H9 (cell line): ENCODE measurements around the gene COTL1. TPM values are rescaled to one million over a fixed set of nuclear protein-coding genes. Genes with fewer than 3 reads are reported as not detected.

ENCODE experiments used
- DNase-seq: peaks from one replicate; pipeline ENCODE4 v3.0.0-alpha.2; 2017
- H2AFZ ChIP-seq: one replicate; pipeline ENCODE4 v1.6.1; 2013; ENCODE audit warnings: mild to moderate bottlenecking, low read length, control low read depth, moderate library complexity
- H2AK5ac ChIP-seq: 2 replicates; pipeline ENCODE4 v1.6.1; 2013; ENCODE audit warnings: low read length, control low read depth, mixed read lengths; ENCODE audit not compliant: insufficient read length
- H2BK120ac ChIP-seq: one replicate; pipeline ENCODE4 v1.6.1; 2013; ENCODE audit warnings: low read depth, mild to moderate bottlenecking, low read length, control low read depth, inconsistent platforms; ENCODE audit not compliant: poor library complexity, severe bottlenecking
- H2BK12ac ChIP-seq: 2 replicates; pipeline ENCODE4 v1.6.1; 2013; ENCODE audit warnings: low read length, control low read depth, mixed read lengths, low read depth; ENCODE audit not compliant: insufficient read length
- H2BK15ac ChIP-seq: 2 replicates; pipeline ENCODE4 v1.6.1; 2013; ENCODE audit warnings: low read depth, low read length, control low read depth
- H2BK20ac ChIP-seq: one replicate; pipeline ENCODE4 v1.6.1; 2013; ENCODE audit warnings: low read depth, mild to moderate bottlenecking, low read length, control low read depth, inconsistent platforms; ENCODE audit not compliant: poor library complexity, severe bottlenecking
- H2BK5ac ChIP-seq: 2 replicates; pipeline ENCODE4 v1.6.1; 2013; ENCODE audit warnings: low read length, control low read depth, mixed read lengths; ENCODE audit not compliant: insufficient read length
- H3K14ac ChIP-seq: 2 replicates; pipeline ENCODE4 v1.6.1; 2013; ENCODE audit warnings: low read length, control low read depth; ENCODE audit not compliant: insufficient read depth
- H3K18ac ChIP-seq: 2 replicates; pipeline ENCODE4 v1.6.1; 2013; ENCODE audit warnings: low read depth, mild to moderate bottlenecking, mixed read lengths, low read length, control low read depth; ENCODE audit not compliant: insufficient read length
- H3K23ac ChIP-seq: 2 replicates; pipeline ENCODE4 v1.6.1; 2013; ENCODE audit warnings: low read length, control low read depth, mixed read lengths, low read depth; ENCODE audit not compliant: insufficient read length
- H3K23me2 ChIP-seq: 2 replicates; pipeline ENCODE4 v1.6.1; 2013; ENCODE audit warnings: low read depth, mild to moderate bottlenecking, mixed read lengths, low read length, control low read depth; ENCODE audit not compliant: insufficient read length, poor library complexity, severe bottlenecking
- H3K27ac ChIP-seq: 2 replicates; pipeline ENCODE4 v1.5.1; 2013; ENCODE audit warnings: low read length, control low read depth, mixed read lengths, low read depth; ENCODE audit not compliant: insufficient read length
- H3K27me3 ChIP-seq: 2 replicates; pipeline ENCODE4 v1.6.1; 2013; ENCODE audit warnings: low read length, control low read depth, inconsistent platforms; ENCODE audit not compliant: insufficient read depth
- H3K4ac ChIP-seq: 2 replicates; pipeline ENCODE4 v1.6.1; 2013; ENCODE audit warnings: low read depth, mild to moderate bottlenecking, control low read depth, inconsistent platforms, low read length, moderate library complexity
- H3K4me1 ChIP-seq: 2 replicates; pipeline ENCODE4 v1.6.1; 2013; ENCODE audit warnings: low read length, control low read depth, inconsistent platforms; ENCODE audit not compliant: insufficient read depth
- H3K4me2 ChIP-seq: 2 replicates; pipeline ENCODE4 v1.6.1; 2013; ENCODE audit warnings: low read length, control low read depth, mixed read lengths; ENCODE audit not compliant: insufficient read length, insufficient read depth
- H3K56ac ChIP-seq: 2 replicates; pipeline ENCODE4 v1.6.1; 2013; ENCODE audit warnings: low read depth, mild to moderate bottlenecking, mixed read lengths, low read length, control low read depth; ENCODE audit not compliant: insufficient read length
- H3K79me1 ChIP-seq: 2 replicates; pipeline ENCODE4 v1.6.1; 2013; ENCODE audit warnings: low read depth, mild to moderate bottlenecking, moderate library complexity, low read length, control low read depth, inconsistent platforms; ENCODE audit not compliant: insufficient read depth, poor library complexity, severe bottlenecking
- H3K79me2 ChIP-seq: 2 replicates; pipeline ENCODE4 v1.6.1; 2013; ENCODE audit warnings: low read length, control low read depth, inconsistent platforms; ENCODE audit not compliant: insufficient read depth
- H3K9ac ChIP-seq: 2 replicates; pipeline ENCODE4 v1.6.1; 2013; ENCODE audit warnings: low read length, control low read depth, mixed read lengths; ENCODE audit not compliant: insufficient read length; ENCODE audit errors: extremely low read depth
- H3K9me3 ChIP-seq: one replicate; pipeline ENCODE4 v1.6.1; 2013; ENCODE audit warnings: low read depth, low read length, inconsistent platforms; ENCODE audit not compliant: control insufficient read depth
- H3T11ph ChIP-seq: one replicate; pipeline ENCODE4 v1.6.1; 2013; ENCODE audit warnings: mild to moderate bottlenecking, low read length, control low read depth, inconsistent platforms
- H4K20me1 ChIP-seq: one replicate; pipeline ENCODE4 v1.6.1; 2013; ENCODE audit not compliant: control insufficient read depth, insufficient read length, insufficient read depth
- H4K5ac ChIP-seq: 2 replicates; pipeline ENCODE4 v1.6.1; 2013; ENCODE audit warnings: low read depth, mild to moderate bottlenecking, mixed read lengths, low read length, control low read depth; ENCODE audit not compliant: insufficient read length
- H4K8ac ChIP-seq: replicated peaks from 2 replicates; pipeline ENCODE4 v1.6.1; 2013; ENCODE audit warnings: low read length, control low read depth, mixed read lengths, low read depth; ENCODE audit not compliant: insufficient read length
- H4K91ac ChIP-seq: 2 replicates; pipeline ENCODE4 v1.6.1; 2013; ENCODE audit warnings: low read depth, mild to moderate bottlenecking, moderate library complexity, mixed read lengths, low read length, control low read depth; ENCODE audit not compliant: insufficient read length
- H3K27ac Mint-ChIP-seq, 3 experiments: 2 replicates in 2 of 3; 3 replicates in 1 of 3; pipeline ENCODE4 v1.8.0; 2020 to 2021; ENCODE audit warnings: mixed read lengths in 3 of 3, mild to moderate bottlenecking in 1 of 3, moderate library complexity in 1 of 3
- H3K27me3 Mint-ChIP-seq: 2 replicates; pipeline ENCODE4 v1.8.0; 2021; ENCODE audit warnings: low read depth, mild to moderate bottlenecking, moderate library complexity, mixed read lengths
- H3K36me3 Mint-ChIP-seq, 3 experiments: 2 replicates in 2 of 3; 3 replicates in 1 of 3; pipeline ENCODE4 v1.8.0; 2020 to 2021; ENCODE audit warnings: low read depth in 3 of 3, mixed read lengths in 3 of 3; ENCODE audit not compliant: insufficient read depth in 1 of 3
- H3K4me1 Mint-ChIP-seq, 2 experiments: 2 replicates each; pipeline ENCODE4 v1.8.0; 2020; ENCODE audit warnings: mixed read lengths in 2 of 2
- H3K4me3 Mint-ChIP-seq, 2 experiments: 2 replicates in 1 of 2; 3 replicates in 1 of 2; pipeline ENCODE4 v1.8.0; 2020 to 2021; ENCODE audit warnings: mild to moderate bottlenecking in 2 of 2, mixed read lengths in 2 of 2, moderate library complexity in 1 of 2
- H3K9me3 Mint-ChIP-seq, 2 experiments: 2 replicates in 1 of 2; 3 replicates in 1 of 2; pipeline ENCODE4 v1.8.0; 2020; ENCODE audit warnings: mild to moderate bottlenecking in 2 of 2, mixed read lengths in 2 of 2, moderate library complexity in 1 of 2
- CTCF ChIP-seq: fragments of 200-600 bp; sonication (generic); conservative IDR thresholded peaks from 3 replicates; pipeline ENCODE4 v1.8.0; 2021; ENCODE audit warnings: antibody characterized with exemption, mild to moderate bottlenecking
- WGBS: extraction: QIAGEN DNeasy Blood & Tissue Kit; methylation state at CpG from one replicate; pipeline ENCODE4 v1.1.7; 2013; ENCODE audit warnings: missing lambda C conversion rate, low lambda C conversion rate, mixed read lengths; ENCODE audit not compliant: insufficient read length; ENCODE audit errors: extremely low coverage; 5-methylcytosine and 5-hydroxymethylcytosine counted together
- total RNA-seq: library from RNA; stranded (reverse); gene quantifications from 2 replicates; pipeline ENCODE4 v1.2.1, GENCODE V29; 2021

COTL1 gene
- total RNA-seq, 1 experiment from 2014 or later, result 81.4 TPM

GRCh38 chr16:84638231-84638806, 20.4 kb upstream of the COTL1 start:
- Mint-ChIP-seq H3K9me3 (peaks cover 0 to 2% of the 10 kb centered on the region in 2 experiments; a peak in 2 of 5 replicates), H3K4me3 (no peak overlapping the region; a peak in 1 of 5 replicates)
- TF ChIP-seq CTCF, result no peak

More at GRCh38 chr16:84638231-84638806, 20.4 kb upstream of the COTL1 start:
- Histone ChIP-seq H4K91ac (no peak overlapping the region), H3K4me1 (no peaks in the 10 kb centered on the region; the same call in 1 of the 2 replicates), H3K4me2 (no peak overlapping the region), H3K27me3 (no peaks in the 10 kb centered on the region), H3K23me2 (no peaks in the 10 kb centered on the region), H3K9me3 (no peaks in the 10 kb centered on the region), H2AK5ac (no peak overlapping the region), H2BK12ac (no peak overlapping the region), H3K14ac (no peak overlapping the region), H3K23ac (no peak overlapping the region), H4K5ac (no peak overlapping the region), H3K18ac (no peak overlapping the region), H3K56ac (no peak overlapping the region), H3K4ac (no peak overlapping the region), H3T11ph (no peak overlapping the region), H3K27ac (no peak overlapping the region), H3K79me2 (no peaks in the 10 kb centered on the region), H2BK15ac (no peak overlapping the region), H3K9ac (no peak overlapping the region), H2BK120ac (no peak overlapping the region), H2BK5ac (no peak overlapping the region), H2AFZ (no peak overlapping the region), H3K79me1 (no peaks in the 10 kb centered on the region), H4K8ac (no peak overlapping the region), H2BK20ac (no peak overlapping the region), H4K20me1 (no peaks in the 10 kb centered on the region)
- no CpG with 5 or more reads among the region's 8 CpGs for WGBS
- Mint-ChIP-seq H3K4me1 (peaks cover 19 to 21% of the 10 kb centered on the region in 2 experiments), H3K27ac (no peak overlapping the region; a peak in 1 of 7 replicates), H3K36me3 (no peaks in the 10 kb centered on the region), H3K27me3 (peaks cover 3% of the 10 kb centered on the region)
- no peak for DNase-seq
